ENCODE results near the gene ASB6. TPM values are rescaled to one million over a fixed set of nuclear protein-coding genes. Genes with fewer than 3 reads are reported as not detected.

ASB6 gene
- total RNA-seq, 1 donor from 2014 or later: 9.0 TPM

DNA sequence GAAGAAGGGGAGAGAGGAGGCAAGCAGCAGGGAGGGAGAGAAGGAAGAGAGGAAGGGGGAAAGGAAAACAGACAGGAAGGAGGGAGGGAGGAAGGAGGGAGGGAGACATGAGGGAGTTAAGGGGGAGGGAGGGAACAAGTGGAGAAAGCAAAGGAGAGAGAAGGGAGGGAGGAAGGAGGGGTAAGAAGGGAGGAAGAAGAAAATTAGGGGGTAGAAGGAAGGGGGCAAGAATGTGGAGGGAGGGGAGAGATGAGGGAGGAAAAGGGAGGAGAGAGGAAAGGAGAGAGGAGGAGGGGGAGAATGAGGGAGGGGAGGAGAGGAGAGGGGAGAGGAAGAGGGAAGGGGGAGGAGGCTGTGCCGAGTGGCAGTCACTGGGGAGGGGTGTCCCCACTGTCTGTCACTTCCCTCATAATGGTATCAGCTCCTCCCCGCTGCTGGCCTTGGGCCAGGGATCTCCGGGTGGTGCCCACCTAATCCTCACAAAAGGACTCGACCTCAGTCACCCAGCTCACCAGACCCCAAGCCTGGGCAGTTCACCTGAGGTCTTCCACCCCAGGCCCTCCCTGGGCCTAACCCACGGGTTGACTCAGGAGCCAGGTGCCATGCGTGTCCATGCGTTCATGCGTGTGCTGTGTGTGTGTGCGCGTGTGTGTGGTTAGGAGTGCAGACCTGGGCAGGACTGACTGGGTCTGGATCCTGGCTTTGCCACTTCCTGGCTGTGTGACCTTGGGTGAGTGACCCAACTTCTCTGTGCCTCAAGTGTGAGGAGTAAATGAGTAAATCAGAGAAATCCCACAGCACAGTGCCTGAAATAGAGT is 39.1 kb downstream of the ASB6 start:
- Histone ChIP-seq H3K4me1 (peaks cover 26% of the 10 kb centered on the region), H3K27ac (replicated peaks) (peak overlapping the region; percentile 50), H3K4me3 (no peak overlapping the region), H3K27me3 (ENCODE audit: low read depth) (peaks cover 17% of the 10 kb centered on the region), H3K9me3 (replicated peaks) (no peaks in the 10 kb centered on the region), H3K36me3 (no peaks in the 10 kb centered on the region)
- TF ChIP-seq, protein P1, sequence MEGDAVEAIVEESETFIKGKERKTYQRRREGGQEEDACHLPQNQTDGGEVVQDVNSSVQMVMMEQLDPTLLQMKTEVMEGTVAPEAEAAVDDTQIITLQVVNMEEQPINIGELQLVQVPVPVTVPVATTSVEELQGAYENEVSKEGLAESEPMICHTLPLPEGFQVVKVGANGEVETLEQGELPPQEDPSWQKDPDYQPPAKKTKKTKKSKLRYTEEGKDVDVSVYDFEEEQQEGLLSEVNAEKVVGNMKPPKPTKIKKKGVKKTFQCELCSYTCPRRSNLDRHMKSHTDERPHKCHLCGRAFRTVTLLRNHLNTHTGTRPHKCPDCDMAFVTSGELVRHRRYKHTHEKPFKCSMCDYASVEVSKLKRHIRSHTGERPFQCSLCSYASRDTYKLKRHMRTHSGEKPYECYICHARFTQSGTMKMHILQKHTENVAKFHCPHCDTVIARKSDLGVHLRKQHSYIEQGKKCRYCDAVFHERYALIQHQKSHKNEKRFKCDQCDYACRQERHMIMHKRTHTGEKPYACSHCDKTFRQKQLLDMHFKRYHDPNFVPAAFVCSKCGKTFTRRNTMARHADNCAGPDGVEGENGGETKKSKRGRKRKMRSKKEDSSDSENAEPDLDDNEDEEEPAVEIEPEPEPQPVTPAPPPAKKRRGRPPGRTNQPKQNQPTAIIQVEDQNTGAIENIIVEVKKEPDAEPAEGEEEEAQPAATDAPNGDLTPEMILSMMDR (IDR thresholded peaks at IDR 0.05; ENCODE audit: borderline replicate concordance): no peak
- DNase-seq: no peak
- intact Hi-C loops (cut with micrococcal nuclease): loop anchor here (10.0 kb wide), 1 partner anchor 108 kb away; no protein-coding TSS in a partner anchor

DNA sequence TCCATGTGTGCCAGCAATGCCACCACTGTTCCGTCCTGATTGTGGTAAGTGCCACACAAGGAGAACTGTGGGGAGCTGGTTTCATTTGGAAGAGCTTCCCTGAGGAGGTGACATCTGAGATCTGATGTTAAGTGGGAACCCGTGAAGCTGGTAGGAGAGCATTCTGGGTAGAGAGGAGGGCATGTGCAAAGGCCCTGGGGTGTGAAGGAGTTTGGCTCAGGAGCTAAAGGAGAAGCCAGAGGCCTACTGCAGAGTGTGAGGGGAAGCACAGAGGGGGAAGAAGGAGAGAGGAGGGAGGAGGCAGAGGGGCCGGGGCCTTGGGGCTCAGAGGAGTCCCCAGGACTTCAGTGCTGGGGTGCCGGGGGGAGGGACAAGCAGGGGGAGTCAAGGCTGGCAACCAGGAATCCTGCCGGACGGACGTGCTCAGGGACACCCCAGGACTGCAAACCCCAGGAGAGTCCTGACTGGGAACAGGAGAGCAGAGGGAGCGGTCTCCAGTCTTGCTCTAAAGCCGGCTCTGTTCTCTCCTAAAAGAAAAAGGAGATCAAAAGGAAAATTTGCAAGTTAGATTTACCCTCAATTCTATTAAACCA is 40.8 kb downstream of the ASB6 start:
- Histone ChIP-seq H3K4me3 (no peak overlapping the region), H3K27ac (replicated peaks) (no peak overlapping the region), H3K4me1 (peaks cover 28% of the 10 kb centered on the region), H3K36me3 (no peaks in the 10 kb centered on the region), H3K27me3 (ENCODE audit: low read depth) (peaks cover 29% of the 10 kb centered on the region), H3K9me3 (replicated peaks) (no peaks in the 10 kb centered on the region)
- DNase-seq: no peak
- intact Hi-C loops (cut with micrococcal nuclease): loop anchor here (10.0 kb wide), 1 partner anchor 106 kb away; no protein-coding TSS in a partner anchor
- TF ChIP-seq, protein P1 (IDR thresholded peaks at IDR 0.05; ENCODE audit: borderline replicate concordance): no peak

DNA sequence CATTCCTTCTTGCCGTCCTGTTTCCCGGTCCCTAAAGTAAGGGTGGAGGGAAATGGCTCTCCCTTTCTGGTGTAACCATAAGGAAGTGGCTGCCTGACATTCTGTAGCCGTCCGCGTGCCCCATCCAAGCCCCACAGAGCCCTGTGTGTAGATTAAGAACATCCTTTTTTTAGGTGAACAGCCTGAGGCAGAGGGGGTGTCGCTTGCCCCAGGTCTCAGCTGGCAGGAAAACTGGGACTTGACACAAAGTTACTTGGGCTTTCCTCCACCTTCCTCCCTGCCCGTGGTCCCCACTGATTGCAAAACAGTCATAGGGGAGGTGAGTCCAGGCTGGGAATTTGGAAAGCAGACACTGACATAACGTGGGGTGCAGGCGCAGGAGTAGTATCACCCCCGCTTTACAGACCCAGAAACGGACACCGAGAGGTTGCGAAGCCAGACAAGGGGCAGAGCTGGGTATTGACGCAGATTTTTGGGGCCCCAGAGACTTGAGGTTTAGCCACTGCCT is 43.8 kb downstream of the ASB6 start:
- peak overlapping the region; percentile 65 for H3K4me3 ChIP-seq
- TF ChIP-seq, protein P1 (IDR thresholded peaks at IDR 0.05; ENCODE audit: borderline replicate concordance): no peak
- no peaks in the 10 kb centered on the region for H3K9me3 ChIP-seq (replicated peaks)
- no peaks in the 10 kb centered on the region for H3K36me3 ChIP-seq
- H3K4me1 ChIP-seq: peaks cover 26% of the 10 kb centered on the region
- peaks cover 29% of the 10 kb centered on the region for H3K27me3 ChIP-seq (ENCODE audit: low read depth)
- DNase-seq: no peak
- intact Hi-C loops (cut with micrococcal nuclease): no loop called here
- H3K27ac ChIP-seq (replicated peaks): peak overlapping the region; percentile 90

DNA sequence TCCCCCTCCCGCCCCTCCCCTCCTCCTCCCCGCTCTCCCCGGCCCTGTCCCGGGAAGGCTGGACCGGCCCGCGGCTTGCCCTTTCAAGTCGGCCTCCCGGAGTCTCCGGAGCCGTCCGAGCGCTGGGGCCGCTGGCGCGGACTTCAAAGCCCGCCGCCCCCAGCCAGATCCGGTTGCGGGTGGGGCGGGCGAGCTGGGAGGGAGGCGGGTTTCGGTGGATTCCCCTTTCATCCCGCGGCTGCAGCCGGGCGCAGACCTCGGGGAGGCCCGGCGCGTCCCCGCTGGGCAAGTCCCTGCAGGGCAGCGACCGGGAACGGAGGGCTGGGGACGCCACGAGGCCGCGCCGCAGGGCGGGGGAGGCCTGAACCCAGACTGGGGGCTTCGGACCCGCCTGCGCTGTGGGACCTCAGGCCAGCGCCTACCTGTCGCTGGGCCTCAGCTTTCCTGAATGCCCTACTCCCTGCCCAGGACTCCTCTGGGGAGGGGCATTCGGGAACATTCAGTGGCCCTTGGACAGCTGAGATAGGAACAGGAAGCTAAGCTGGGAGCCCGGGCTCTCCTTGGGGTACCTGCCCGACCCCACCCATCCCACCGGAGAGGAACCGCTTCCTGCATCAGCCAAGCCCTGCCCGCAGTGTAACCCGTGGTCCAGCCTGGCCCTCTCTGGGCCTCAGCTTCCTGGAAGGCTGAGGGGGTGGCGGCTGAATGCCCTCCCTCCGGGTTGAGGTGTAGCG is 44.4 kb downstream of the ASB6 start:
- Histone ChIP-seq H3K27me3 (ENCODE audit: low read depth) (peaks cover 29% of the 10 kb centered on the region), H3K4me3 (peak overlapping the region; percentile 65), H3K36me3 (no peaks in the 10 kb centered on the region), H3K4me1 (peaks cover 22% of the 10 kb centered on the region), H3K9me3 (replicated peaks) (no peaks in the 10 kb centered on the region), H3K27ac (replicated peaks) (peak overlapping the region; percentile 90)
- DNase-seq: peak; percentile 72
- TF ChIP-seq, protein P1 (IDR thresholded peaks at IDR 0.05; ENCODE audit: borderline replicate concordance): no peak
- intact Hi-C loops (cut with micrococcal nuclease): no loop called here

Measured in left ventricle myocardium inferior (tissue), 1 donor.